HT-29 (cell line): ENCODE data around the gene TSPAN18. TPM values are rescaled to one million over a fixed set of nuclear protein-coding genes. Genes with fewer than 3 reads are reported as not detected.

Experiments used
- DNase-seq: peaks from one replicate; pipeline ENCODE4 v3.0.0-alpha.2; 2015; ENCODE audit warnings: low spot score
- total RNA-seq: library from RNA; depleted of rRNA; stranded (reverse); fragments of >200 nt; shearing (Covaris generic); gene quantifications from 2 replicates; pipeline ENCODE4 v1.2.3, GENCODE V29; 2014

The TSPAN18 gene
- total RNA-seq, 1 experiment from 2014 or later = not detected

DNA sequence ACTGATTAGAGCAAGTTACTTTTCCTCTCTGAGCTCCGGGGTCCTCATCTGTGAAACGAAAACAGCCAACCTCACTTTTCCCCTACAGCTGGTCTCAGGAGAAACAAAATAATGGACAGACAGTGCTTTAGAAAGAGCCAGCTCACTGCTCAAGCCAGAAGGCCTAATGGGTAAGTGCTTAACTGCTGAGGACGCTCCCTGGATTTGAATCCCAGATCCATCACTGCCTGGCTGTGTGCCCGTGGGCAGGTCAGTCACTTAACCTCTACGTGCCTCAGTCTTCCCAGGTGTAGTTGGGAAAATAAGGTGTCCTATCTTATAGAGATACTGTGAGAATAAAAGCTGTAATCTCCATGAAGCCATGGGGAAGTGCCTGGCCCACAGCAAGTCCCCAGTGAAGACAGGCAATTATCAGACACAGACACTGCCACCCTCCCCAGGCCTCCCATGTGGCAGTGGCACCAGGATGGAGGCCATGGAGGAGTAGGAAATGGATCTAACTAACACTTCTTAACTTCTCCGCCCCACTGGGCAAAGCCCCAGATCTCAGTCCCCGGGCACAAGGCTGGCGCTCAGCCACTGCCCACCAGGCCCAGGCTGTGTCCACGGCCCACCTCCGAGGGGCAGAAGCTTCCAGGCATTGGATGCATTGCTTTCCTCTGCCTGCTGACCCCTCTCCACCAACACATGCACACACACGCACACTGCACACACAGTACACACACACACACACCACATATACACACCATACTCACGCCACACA is 214.7 kb downstream of the TSPAN18 start:
- DNase-seq = no peak

DNA sequence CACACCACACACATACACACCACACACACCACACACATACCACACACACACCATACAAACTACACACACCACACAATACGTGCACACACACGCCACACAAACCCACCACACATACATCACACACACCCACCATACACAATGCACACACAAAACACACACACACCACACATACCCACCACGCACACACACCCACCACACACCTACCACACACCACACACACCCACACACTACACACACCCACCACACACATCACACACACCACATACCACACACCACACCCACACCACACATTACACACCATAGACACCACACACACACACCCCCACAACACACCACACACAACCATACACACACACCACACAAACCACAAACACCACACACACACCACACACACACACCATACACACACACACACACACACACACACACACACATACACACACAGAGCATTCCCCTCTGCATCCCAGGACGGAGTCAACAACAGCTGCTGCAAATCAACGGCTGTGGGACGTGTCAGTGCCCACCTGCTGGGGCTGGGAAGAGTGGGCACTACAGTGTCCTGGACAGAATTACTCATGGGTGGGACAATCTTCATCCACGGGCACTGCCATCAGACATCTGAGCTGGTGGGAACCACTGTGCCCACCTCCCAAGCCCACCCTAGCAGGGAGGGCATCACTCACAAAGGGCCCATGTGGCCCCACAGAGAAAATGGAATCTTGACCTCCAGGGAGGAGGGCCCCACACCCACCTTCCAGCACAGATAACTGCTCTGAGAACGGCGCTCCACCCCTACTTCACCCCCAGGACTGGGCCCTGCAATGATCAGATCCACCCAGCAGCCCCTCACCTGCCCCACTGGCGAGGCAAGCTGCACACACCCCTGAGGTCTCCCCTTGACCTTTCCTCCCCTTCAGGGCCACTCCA is 215.5 kb downstream of the TSPAN18 start:
- DNase-seq = no peak

- DNase-seq = no peak
These were observed 216.4 kb downstream of the TSPAN18 start for GRCh38 chr11:44943118-44943517.

DNA sequence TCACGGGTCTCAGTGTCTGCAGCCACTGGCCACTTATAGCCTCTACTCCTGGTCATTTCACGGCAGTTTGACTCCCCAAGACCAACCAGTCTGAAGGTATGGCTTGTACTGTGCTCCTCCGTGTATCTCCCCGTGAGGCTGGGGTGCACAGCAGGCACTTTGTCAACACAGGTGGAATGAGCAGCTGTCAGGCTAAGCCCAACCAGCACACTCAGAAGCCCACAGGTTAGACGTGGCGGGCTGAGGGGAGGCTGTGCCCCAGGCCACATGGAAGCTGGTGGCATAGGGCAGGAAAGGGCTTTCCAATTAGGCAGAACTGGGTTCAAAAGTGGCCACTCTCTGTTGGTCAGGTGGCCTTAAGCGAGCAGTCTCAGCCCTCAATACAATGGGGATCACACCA is 216.9 kb downstream of the TSPAN18 start:
- DNase-seq = no peak

DNA sequence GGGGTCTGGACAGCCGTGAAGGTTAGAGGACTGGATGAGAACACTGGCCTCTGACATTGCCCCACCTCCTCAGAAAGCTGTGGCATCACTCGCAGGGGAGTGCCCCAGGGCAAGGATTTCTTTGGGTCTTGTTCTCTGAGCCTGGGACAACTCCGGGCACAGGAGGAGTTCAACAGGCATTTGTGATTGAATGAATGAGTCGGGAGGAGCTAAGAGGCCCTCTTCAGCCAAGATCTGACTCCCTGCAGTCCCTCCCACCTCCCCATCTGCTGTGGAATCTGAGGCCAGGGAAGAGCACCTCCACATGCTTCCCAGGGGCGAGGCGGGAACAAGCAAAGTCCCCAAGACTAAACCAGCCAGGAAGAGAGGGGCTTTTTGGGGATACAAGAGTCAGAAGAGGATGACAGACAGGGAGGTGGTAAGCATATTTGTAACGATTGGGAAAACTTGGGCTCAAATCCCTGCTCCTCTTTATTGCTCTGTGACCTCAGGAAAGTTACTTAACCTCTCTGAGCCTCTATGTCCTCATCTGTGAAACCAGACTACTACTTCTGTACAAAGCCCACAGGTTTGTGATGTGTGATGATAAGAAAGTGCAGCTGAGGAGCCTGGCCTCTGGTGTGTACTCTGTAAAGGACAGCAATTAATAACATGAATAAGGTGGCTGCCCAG is 217.6 kb downstream of the TSPAN18 start:
- no peak for DNase-seq

DNA sequence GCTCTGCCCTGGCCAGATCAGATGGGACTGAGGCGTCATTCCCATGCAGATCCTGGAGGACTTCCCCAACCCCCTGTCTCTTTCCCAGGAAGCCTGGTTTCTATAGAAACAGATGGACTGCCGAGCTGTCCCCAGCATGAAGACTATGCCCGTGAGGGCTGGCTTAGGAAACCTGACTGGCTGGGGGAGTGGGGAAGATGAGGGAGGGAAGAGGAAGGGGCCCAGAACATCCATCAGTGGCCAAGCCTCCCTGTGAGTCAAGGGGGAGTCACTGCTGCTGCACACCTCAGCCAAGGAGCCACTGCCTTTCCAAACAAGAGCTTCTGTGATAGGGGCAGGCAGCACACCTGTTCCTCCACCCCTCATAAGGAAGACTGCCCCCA is 218.1 kb downstream of the TSPAN18 start:
- DNase-seq = no peak

GRCh38 chr11:44945666-44946065 is 218.9 kb downstream of the TSPAN18 start:
- no peak for DNase-seq

DNA sequence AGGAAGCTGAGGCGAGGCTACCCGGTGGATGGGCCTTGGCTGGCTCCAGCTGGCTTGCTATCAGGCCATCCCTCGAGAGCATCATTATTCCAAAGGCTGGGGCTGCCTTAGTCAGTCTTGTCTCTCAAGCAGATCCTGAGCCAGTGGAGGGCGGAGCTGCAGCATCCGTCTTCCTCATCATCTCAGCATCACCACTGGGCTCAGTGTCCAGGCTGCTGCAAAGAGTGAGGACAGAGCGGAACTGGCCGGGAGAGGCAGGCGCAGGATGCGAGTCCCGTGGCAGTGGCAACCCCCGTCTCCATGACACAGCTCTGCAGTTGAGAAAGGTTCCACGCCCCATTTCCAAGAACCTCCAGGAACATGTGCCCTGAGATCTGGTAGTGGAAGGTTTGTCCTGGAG is 219.5 kb downstream of the TSPAN18 start:
- no peak for DNase-seq

DNA sequence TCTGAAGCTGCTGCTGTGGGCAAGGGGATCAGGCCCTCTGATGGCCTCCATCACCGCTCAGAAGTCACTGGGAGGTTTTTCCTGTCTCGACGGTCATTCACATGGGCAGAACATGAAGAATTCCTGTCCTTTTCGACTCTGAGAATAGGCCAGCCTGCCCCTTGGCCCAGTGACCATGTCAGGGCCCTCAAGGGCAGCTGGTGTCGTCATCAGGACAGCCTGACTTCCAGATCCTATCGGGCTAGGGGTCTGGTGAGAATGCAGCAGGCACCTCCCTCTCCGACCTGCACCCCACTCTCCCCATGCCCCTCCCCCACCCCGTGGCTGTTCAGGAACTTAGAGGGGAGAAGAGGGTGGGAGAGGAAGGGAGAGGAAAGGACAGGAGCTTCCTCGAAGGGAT is 220.4 kb downstream of the TSPAN18 start:
- no peak for DNase-seq

DNA sequence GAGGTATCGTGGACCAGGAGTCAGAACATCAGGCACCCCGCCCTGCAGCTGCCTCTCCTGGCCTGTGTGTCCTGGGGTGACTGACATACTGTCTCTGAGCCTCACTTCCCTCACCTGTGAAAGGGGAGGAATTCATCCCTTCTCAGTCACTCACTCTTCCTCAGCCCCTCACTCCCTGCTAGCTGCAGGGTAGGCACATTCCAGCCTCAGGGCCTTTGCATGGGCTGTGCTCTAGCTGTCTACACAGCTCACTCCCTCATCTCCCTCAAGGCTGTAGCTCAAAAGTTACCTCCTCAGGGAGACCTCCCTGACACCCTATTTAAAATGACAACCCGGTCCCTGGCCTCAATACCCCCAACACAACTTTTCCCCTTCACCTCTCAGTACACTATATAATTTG is 221.4 kb downstream of the TSPAN18 start:
- DNase-seq = no peak

GRCh38 chr11:44949160-44950030 is 222.6 kb downstream of the TSPAN18 start:
- peak; percentile 43 for DNase-seq

DNA sequence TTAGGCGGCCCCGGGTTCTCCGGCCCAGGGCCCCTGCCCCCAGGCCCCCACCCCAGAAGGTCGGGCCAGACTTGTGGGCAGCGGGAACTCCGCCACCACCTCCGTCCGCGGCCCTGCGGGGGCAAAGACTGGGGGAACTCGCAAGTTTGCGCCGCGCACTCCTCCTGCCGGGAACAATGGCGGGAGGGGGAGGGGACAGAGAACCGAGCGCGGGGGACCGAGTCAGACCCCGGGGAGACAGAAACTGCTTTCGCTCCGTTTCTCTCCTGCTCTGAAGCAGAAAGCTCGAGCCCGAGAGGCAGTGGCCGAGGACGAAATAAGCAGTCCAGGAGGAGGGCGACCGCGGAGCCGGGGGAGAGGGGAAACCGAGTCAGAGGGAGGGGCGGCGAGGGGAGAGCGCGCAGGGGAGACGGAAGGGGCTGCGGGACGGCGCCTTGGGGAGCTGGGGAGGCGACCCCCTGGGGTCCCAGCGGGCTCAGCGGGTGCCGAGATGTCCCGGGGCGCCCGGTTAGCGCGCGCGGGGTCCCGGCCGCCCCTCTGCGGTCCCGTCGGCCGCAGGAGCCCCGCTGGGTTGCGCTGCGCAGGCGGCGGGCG is 223.4 kb downstream of the TSPAN18 start:
- no peak for DNase-seq

DNA sequence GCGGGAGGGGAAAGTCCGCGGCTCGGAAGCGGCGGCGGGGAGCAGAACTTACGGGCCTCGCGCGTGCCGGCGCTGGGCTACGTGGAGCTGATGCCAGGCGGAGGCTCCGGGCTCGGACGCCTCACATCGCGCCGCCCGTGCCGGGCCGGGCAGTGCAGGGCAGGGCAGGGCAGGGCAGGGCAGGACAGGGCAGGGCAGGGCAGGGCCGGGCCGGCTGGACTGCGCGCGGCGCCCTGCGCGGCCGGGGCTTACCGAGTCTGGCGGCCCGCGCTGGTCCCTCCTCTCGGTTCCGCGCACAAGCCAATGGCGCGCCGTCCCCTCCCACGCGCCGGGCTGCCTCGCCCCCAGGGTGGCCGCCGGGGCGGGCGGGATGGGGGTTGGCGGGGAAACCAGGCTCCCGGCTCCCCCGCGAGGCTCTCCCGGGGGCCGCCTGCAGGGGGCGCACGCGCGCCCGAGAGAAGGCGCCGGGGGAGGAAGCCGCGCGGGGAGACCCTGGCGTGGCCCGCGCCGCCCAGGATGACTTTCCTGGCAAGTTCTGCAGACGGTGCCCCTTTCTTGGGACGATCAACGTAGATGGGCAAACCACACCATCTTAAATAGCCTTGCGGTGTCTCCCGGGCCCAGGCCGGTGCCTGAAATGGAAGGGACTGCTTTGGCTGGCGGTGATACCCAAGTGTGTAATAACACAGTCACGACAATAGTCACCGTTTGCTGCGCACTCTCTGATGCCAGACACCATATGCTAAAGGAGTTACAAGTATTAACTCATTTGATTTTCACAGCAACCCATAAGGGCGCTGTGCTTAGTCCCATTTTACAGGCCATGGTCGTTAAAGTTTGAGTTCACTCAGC is 224.1 kb downstream of the TSPAN18 start, which contains the start of gene TP53I11:
TP53I11 (minus strand) TSS at position 259 of the 852 bp plus-strand sequence. CDS start 12,548 bp downstream, outside the sequence.
- peak; percentile 77 for DNase-seq

DNA sequence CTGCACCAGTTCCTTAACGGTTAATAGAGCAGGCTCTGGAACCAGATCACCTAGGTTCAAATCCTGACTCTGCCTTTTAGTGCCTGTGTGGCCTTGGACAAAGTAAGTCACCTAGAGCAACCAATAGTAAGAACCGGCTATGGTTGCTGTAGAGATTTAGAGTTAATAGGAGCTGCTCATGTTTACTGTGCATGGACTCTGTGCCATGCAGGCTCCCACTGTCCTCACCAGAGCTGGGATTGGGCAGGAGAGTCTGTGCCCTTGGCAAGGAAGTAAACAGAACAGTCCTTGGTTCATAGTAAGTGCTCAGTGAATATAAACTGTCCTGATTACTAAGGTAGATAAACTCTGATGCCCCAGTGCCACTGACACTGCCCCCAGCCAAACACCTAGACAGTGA is 225.3 kb downstream of the TSPAN18 start:
- no peak for DNase-seq

DNA sequence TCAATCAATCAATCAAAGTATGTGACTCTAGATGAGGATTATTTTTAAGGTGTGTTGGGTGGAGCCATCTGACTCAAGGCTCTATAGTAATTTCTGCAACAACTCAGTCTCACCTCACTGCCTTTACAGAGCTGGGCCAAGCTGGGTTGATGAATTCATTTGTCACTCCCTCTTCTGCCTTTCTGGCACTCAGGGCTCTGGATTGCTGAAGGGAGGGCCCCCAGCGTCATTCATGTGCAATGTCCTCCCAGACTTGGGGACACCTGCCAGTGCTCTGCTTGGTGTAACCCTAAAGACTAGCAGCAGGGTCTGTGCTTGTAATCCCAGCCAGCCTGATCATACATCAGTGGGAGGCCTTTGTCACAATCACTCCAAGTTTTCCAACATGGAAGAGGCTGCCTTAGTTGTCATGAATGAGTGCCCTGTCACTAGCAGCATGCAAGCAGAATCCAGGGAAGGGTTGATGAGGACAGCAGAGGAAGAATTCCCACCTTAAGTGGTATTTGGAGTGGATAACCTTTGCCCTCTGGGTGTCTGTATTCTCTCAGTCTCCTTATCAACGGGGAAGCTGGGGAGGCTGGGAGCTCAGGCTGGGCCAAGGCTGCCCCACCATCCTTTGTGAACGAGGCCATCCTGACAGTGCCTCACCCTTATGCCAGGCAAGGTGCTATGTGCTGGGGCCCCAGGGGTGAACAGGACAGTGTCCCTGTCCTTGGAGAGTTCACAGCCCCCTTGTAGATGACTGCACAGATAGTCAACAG is 225.9 kb downstream of the TSPAN18 start:
- DNase-seq = no peak

DNA sequence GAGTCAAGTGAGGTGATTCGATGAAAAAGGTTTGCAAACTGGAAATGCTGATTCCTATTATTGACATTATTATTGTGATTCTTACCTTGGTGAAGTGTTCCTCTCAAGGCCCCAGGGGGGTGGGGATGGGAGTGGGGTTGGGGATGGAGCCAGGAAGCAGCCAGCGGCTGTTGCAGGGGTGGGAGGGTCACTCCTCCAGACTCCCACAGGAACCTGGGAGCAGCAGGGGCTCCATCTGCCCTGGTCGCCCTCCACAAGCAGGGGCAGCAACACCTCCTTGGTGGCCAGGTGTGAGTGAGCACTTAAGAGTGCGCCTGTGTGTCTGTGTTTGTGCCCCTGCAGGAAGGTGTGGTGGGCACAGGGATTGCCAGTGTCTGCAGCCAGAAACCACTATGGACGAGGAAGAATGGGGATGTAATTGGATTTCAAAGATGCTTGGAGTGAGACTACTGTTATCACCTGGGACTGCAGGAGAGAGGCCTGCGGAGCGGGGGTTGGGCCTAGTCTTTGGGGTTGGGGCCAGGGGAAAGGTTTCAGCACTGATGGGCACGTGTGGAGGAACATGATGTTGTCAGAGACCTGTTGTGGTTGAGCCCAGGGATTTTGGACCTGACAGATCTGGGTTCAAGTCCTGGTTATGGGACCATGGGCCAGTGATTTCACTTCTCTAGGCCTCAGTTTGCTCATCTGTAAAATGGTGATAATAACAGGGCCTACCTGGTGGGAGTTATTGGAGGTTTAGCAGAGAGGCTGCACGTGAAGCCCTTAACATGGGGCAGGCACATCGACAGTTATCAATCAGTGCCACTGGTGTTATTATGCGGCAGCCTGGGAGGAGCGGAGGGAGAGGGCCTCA is 227.5 kb downstream of the TSPAN18 start:
- DNase-seq = no peak

DNA sequence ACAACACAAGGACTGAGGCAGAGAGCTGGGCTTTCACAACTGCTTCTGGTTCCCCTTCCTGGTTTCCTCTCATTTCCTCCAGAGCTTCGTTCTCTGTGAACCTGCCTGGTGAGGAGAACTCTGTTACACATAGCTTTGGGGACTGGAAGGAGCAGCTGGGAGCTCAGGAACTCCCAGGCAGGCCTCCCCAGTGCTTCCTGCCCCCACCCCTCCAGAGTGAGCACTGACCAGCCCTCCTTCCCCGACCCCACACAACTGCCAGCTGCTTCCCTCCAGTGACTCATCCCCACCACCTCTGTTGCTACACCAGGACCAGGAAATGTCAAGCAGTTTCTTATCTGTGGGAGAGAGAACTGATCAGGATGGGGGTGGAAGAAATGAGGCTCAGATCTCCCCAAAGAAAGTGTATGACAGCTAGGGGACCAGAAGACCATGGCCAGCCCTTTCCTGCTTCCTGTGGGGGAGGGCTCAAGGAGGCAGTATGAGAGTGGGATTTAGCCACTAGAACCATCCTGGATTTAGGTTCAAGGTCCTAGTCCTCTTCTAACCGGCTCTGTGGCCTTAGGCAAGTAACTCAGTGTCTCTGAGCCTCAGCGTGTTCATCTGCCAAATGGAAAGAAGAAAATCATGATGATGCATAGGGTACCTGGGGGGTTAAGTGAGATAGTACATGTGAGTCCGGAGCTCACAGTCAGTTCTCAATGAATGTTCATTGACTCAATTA is 228.4 kb downstream of the TSPAN18 start:
- peak; percentile 77 for DNase-seq
